ENCODE results near the gene RNF175.

Gene RNF175

DNA sequence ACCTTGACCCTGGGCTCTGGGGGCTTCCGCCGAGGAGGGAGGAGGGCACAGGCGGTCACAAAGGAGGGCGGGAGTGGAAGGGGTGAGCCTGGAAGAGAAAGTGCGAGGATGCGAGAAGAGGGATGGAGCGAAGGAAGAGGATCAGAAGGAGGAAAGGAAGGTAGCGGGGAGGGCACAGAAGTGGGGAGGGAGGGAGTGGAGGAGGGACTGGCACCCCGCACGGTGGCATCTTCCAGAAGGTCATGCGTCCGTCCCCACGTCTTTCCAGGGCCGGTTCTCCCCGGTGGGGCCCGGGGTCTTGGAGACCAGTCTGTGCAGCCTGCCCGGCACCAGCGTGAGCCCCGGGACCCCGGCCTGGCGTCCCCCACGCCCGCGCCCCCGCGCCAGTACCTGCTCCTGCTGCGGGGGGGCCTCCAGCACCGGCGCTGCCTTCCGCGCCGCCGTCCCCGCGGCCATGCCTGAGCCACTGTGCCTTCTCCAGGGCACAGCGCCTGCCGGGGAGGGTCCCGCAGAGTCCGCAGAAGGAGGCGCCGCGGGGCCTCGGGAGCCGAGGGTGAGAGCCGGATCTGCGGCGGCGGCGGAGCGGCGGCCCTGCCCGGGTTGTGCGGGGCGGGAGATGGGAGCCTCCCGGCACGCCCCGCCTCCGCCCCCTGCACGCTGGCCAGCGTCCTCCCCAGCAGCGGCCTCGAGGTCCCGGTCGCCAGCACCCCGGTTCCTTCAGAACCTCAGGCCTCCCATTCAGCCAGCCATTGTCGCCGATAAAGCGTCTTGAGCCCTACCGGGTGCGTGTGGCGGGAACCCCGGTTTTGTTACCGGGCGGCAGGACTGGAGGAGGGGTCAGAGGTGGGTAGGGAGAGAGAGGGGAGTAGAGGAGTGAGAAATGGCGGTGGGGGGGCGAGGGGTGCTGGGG lies at the start of gene RNF175:
Gene RNF175 (minus strand): TSS at position 618 of the 910 bp plus-strand sequence. CDS start 162 bp downstream, at position 456.
- DNase-seq: no peak

DNA sequence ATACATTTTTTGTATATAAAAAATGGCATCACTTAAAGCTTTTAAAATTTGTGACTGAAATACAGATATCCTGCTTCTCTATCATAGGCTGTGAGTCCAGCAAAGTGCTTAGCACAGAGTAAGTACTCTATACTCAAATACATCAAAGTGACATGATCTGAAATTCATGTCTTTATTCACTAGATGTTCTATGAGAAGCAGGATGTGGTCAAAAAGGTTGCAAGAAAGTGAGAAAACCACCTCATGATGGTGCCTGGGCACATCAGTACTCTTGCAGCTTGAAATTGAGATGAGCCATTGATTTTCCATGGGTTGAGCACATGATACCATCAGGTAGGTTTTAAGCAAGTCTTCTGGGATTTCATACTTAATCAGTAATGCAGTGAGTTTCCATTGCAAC lies 49.5 kb upstream of the RNF175 start:
- no peak for DNase-seq

DNA sequence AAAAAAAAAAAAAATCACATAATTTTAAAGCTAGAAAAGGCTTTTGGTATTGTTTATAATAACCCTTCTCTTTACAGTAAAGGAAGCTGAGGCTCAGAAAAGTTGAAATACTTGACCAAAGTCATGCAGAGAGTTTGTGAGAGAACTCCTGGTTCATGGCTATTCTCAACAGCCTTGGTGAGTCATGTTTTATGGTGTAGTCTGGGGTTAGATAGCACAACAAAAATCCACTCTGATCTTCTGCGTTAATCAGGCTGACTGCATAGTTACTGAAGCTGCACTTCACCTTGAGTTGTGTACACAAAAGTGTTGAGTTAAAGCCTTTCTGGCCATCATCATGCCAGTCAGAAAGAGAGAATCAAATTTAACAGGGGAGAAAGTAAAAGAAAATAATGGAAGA lies 48.4 kb upstream of the RNF175 start:
- no peak for DNase-seq

DNA sequence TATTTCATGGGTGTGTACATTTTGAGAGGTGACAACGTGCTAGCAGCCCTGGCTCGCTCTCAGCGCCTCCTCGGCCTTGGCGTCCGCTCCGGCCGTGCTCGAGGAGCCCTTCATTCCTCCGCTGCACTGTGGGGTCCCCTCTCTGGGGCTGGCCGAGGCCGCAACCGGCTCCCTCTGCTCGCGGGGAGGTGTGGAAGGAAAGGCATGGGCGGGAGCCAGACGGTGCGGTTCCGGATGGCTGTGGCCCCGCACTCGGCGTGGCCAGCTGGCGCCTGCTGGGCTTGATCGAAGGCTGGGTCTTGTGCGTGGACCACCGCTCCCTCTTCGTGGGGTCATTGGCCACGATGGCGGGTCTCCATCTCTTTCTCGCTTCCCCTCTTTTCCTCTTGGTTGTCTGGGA lies 46.2 kb upstream of the RNF175 start:
- no peak for DNase-seq

- no peak for DNase-seq
These were observed 44.9 kb upstream of the RNF175 start for GRCh38 chr4:153804722-153805121.

DNA sequence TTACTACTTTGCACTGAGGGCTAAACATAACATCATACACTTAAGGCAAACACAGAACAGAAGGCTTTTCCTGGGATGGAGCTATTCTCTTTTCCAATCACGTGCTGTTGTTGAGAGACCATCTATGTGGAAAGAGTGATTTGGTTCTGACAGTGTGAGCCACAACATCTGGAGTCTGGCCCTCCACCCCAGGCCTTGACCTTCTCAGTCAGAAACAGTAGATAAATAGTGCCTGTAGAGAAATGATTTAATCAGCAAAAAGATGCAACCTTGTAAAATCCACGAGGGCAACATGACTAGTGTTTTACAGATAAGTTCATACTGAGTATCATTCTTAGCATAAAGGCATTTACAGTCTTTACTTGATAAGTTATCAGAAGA lies 39.9 kb upstream of the RNF175 start:
- no peak for DNase-seq

GRCh38 chr4:153798901-153799693 lies 39.3 kb upstream of the RNF175 start:
- DNase-seq: no peak

DNA sequence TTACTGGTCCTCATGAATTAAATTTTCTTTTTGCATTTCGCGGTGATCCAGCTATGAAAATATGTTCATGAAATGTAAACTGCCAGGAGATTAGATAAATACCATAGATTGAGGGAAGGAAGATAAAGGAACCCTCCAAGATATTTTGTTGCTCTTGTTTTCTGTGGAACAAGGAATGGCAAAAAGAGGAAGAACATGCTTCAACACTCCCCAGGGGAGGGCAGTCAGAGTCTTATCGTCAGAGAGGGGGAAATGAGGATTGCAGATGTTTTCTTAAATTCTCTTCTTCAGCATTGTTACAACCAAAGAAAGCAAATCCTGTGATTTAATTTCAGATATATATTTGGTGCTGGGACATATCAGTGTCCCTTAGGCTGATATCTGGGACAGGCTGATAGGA lies 38.6 kb upstream of the RNF175 start:
- no peak for DNase-seq

DNA sequence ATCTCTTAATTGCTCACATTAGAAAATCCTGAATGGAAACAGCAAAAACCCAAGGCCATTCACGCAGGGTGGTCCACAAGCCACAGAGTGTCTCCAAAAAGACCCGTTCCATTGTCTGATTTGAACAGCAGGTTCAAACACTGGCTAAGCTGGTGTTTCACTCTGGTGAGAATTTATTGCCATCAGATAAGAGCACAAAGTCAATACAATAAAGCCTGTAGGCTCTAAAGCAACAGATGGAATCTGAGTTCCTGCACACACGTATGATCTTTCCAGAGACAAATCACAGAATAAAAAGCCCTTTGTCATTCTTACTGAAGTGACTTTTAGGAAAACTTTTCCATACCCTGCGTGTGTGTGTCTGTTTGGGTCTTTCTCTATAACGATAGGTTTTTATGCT lies 34.2 kb upstream of the RNF175 start:
- no peak for DNase-seq

DNA sequence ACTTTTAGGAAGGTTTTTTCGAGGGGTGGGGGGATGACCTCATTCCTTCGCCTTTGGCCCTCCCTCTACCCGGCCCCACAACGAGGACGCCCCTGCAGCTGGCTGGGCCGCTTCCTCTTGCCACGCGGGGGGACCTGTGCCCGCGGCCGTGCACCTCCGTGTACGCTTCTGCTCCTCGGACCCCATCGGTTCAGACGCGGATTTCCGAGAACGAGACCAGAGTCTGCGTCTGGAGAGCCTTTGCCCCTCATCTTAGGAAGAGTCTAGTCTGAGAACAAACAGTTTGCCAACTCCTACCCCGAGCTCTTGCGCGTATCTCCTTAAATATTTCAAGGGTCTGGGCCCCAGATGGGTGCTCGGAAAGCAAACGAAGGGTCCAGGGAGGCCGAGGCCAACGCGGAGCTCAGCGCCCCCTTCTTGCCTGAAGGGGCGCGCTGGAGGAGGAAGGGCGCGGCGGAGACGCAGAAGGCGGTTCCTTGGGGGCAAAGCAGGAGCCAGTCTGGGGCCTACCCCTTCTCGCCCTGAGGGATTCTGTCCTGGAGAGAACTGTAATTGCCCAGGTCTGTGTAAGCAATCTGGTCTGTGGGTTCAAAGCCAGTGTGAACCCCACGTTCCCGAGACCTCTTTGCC lies 32.9 kb upstream of the RNF175 start:
- no peak for DNase-seq

- DNase-seq: no peak
These were observed 32.2 kb upstream of the RNF175 start for GRCh38 chr4:153791746-153792617.

- no peak for DNase-seq
These were observed 31.2 kb upstream of the RNF175 start for GRCh38 chr4:153790962-153791551.

- no peak for DNase-seq
These were observed 30.7 kb upstream of the RNF175 start for GRCh38 chr4:153790500-153790865.

DNA sequence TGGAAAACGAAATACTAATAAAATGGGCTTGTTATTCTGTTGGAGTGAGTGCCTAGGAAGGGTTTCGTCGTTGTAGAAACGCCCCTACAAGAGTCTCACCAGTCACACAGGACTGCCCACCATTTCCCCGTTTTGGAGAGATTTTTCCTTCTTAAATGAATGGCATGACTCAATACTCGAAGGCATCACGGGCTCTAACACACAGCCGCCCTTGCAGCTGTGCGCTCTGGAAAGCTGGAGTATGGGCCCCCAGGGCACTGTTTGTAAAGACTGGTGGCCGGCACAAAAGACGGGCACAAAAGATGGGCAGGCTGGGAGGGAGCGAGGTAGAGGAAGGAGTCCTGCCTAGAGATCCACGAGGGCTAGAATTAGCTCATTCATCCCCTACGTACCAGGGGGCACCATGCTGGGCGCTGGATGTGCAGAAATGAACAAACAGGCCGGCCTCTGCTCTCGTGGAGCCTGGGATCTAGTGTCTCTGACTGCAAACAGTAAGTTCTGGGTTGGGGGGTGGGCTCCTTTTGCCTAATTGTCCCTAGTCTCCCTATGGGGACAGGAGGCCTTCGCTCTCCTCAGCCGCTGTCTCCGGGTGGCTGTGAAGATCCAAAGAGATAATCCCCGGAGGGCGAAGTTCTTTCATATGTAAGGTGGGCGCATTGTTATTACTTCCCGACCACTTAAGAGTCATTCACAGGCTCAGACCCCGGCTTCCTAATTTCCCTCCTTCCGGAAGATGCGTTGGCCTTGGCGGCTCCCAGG lies 30.1 kb upstream of the RNF175 start:
- no peak for DNase-seq

GRCh38 chr4:153788413-153789276 lies 28.8 kb upstream of the RNF175 start, which contains the start of gene SFRP2:
SFRP2 (minus strand) TSS chr4:153789083; CDS start chr4:153788835, 248 bp downstream.
- DNase-seq: no peak

DNA sequence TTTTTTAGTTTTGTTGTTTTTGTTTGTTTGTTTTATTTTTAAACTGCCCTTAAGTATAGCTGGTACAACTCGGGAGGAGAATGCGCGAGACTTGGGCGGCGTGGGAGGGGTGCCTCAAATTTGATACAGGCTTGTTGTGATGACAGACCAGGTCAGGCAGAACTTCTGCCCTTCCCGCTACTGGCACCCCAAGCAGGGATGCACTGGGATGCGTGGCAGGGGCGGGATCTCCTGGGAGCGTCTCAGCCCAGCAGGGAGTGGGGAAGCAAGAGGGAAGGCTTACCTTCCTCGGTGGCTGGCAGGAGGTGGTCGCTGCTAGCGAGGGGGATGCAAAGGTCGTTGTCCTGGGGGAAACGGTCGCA lies 28.2 kb upstream of the RNF175 start:
- no peak for DNase-seq

DNA sequence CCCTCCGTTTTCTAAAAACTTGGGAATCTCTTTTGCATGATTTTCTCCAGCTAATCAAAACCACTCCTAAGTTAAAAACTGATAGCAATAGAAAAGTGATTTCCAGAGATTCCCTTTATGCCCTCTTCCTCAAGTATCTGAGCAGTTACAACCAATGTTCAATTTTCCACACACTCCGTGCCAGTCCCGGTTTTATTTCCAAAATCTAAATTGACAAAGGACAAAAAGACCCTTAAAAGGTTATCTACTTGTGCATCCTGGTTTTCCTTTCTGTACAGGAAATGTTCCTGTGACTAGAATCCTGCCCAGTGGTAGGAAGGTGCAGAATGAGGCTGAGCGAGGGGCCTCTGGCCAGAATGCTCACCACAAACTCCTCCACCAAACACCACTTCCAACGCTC lies 27.8 kb upstream of the RNF175 start:
- no peak for DNase-seq

GRCh38 chr4:153787061-153787560 lies 27.3 kb upstream of the RNF175 start:
- DNase-seq: no peak

DNA sequence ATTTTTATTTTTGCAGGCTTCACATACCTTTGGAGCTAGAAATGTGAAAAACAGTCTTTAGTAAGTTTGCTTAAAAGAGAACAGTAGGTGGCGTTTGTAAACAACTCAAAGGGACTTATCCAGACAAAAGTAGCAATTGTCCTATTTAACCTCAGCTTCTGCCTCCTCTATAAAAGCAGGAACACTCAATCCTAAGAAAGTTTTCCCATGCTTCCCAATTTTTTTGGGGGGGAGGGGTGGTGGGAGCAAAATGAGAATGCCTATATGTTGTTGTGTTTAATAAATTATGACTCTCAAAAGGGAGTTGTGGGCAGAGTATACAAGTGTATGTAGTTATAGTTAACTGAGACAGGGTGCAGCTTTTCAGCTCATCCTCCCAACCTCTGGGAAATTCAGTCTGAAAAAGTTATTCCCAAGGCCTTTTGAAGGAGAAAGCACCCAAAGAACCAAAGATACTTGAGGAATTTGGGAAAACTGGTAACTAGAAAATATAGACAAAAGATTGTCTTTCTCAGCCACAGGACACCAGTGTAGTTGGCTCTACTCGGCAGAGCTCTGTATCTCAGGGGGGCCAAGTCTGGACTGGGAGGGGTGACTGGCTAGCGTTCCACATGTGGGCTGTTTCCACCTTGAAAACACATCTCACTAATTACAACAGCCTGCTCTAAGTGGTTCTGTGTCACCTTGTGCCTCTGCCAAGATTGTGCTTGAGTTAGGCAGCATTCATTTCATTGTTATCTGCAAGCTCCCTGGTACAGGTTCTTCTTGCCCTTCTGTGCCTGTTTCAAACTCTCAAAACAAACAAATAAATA lies 26.3 kb upstream of the RNF175 start:
- no peak for DNase-seq
